Astrocyte (in vitro differentiated cells and primary cell): ENCODE data around the gene DDOST. TPM values are rescaled to one million over a fixed set of nuclear protein-coding genes. Genes with fewer than 3 reads are reported as not detected.

ENCODE experiments used
- DNase-seq: peaks from one replicate; pipeline ENCODE4 v3.0.0-alpha.2; 2010; ENCODE audit warnings: low read depth
- FAIRE-seq: peaks from 2 replicates; lab custom pipeline; 2011; peaks lifted over from hg19 to GRCh38; lab: Jason Lieb, UNC
- H2AFZ ChIP-seq: 2 replicates; pipeline ENCODE4 v1.6.0; 2012; ENCODE audit warnings: low read depth, low read length, inconsistent platforms
- H3K27ac ChIP-seq: 2 replicates; pipeline ENCODE4 v1.5.1; 2011; ENCODE audit warnings: low read depth, low read length, inconsistent platforms
- H3K27me3 ChIP-seq: 2 replicates; pipeline ENCODE4 v1.6.0; 2011; ENCODE audit warnings: low read length, inconsistent platforms; ENCODE audit not compliant: insufficient read depth
- H3K36me3 ChIP-seq: 2 replicates; pipeline ENCODE4 v1.5.1; 2011; ENCODE audit warnings: low read length, inconsistent platforms; ENCODE audit not compliant: insufficient read depth
- H3K4me1 ChIP-seq: 2 replicates; pipeline ENCODE4 v1.5.1; 2011; ENCODE audit warnings: low read length, inconsistent platforms; ENCODE audit not compliant: insufficient read depth
- H3K4me2 ChIP-seq: 2 replicates; pipeline ENCODE4 v1.6.0; 2012; ENCODE audit warnings: low read length, inconsistent platforms
- H3K4me3 ChIP-seq: 2 replicates; pipeline ENCODE4 v1.5.1; 2011; ENCODE audit warnings: low read depth, mild to moderate bottlenecking, low read length, inconsistent platforms; ENCODE audit not compliant: insufficient read depth
- H3K79me2 ChIP-seq: 2 replicates; pipeline ENCODE4 v1.6.0; 2012; ENCODE audit warnings: mild to moderate bottlenecking, low read length, inconsistent platforms; ENCODE audit not compliant: insufficient read depth
- H3K9ac ChIP-seq: 2 replicates; pipeline ENCODE4 v1.6.0; 2012; ENCODE audit warnings: mild to moderate bottlenecking, low read length, inconsistent platforms
- H3K9me3 ChIP-seq: 2 replicates; pipeline ENCODE4 v1.5.1; 2012; ENCODE audit warnings: low read depth, mild to moderate bottlenecking, low read length, inconsistent platforms; ENCODE audit not compliant: insufficient read depth
- H4K20me1 ChIP-seq: 2 replicates; pipeline ENCODE4 v1.6.0; 2012; ENCODE audit warnings: low read length, inconsistent platforms; ENCODE audit not compliant: insufficient read depth
- H3K27ac Mint-ChIP-seq: one replicate; pipeline ENCODE4 v1.8.0; 2021; ENCODE audit warnings: mild to moderate bottlenecking, mixed read lengths; ENCODE audit not compliant: unreplicated experiment
- H3K27me3 Mint-ChIP-seq: one replicate; pipeline ENCODE4 v1.8.0; 2021; ENCODE audit warnings: low read depth, mixed read lengths; ENCODE audit not compliant: unreplicated experiment
- H3K36me3 Mint-ChIP-seq: one replicate; pipeline ENCODE4 v1.8.0; 2021; ENCODE audit warnings: low read depth, mixed read lengths; ENCODE audit not compliant: unreplicated experiment
- H3K4me1 Mint-ChIP-seq: one replicate; pipeline ENCODE4 v1.8.0; 2021; ENCODE audit warnings: low read depth, mixed read lengths; ENCODE audit not compliant: unreplicated experiment
- H3K4me3 Mint-ChIP-seq: one replicate; pipeline ENCODE4 v1.8.0; 2021; ENCODE audit warnings: mild to moderate bottlenecking, moderate library complexity, mixed read lengths; ENCODE audit not compliant: unreplicated experiment
- H3K9me3 Mint-ChIP-seq: one replicate; pipeline ENCODE4 v1.8.0; 2021; ENCODE audit warnings: mild to moderate bottlenecking, mixed read lengths; ENCODE audit not compliant: unreplicated experiment
- EZH2 ChIP-seq: IDR thresholded peaks from 2 replicates; pipeline ENCODE4 v1.6.1; 2012; ENCODE audit warnings: mild to moderate bottlenecking, low read length, inconsistent platforms; ENCODE audit not compliant: insufficient read depth
- total RNA-seq: library from RNA; stranded (reverse); gene quantifications from 2 replicates; pipeline ENCODE4 v1.2.1, GENCODE V29; 2021
- TF ChIP-seq, protein P1 (sequence below): IDR thresholded peaks from 2 replicates; pipeline ENCODE4 v1.5.1; 2011; ENCODE audit warnings: low read depth, mild to moderate bottlenecking, inconsistent platforms, low read length, moderate library complexity; ENCODE audit not compliant: insufficient read depth

Gene DDOST
- total RNA-seq, 1 donor from 2014 or later = 327 TPM

DNA sequence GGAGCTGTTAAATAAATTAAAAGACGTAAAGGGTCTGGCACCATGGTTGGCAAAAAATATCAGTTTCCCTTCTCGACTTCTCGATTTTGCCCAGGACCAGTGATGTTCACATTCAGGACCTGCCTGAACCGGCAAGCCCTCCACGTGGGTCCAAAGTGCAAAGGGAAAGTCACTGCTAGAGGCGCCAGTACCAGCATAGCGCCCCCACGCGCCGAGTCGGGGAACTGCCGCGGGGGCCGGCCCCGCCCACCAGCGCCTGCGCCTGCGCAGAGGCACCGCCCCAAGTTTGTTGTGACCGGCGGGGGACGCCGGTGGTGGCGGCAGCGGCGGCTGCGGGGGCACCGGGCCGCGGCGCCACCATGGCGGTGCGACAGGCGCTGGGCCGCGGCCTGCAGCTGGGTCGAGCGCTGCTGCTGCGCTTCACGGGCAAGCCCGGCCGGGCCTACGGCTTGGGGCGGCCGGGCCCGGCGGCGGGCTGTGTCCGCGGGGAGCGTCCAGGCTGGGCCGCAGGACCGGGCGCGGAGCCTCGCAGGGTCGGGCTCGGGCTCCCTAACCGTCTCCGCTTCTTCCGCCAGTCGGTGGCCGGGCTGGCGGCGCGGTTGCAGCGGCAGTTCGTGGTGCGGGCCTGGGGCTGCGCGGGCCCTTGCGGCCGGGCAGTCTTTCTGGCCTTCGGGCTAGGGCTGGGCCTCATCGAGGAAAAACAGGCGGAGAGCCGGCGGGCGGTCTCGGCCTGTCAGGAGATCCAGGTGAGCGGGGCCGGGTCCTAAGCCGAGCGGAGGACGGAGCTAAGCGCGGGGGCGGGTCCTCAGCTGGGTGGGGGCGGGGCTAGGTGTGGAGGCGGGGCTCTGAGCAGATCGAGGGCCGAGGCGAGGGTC is 27.7 kb downstream of the DDOST start, which contains the start of gene PINK1:
TSS of gene PINK1 (plus strand) at position 269 of the 875 bp plus-strand sequence. CDS start at position 360, 91 bp downstream.
- Histone ChIP-seq H3K4me2 (peak within 1 kb of the TSS; percentile 96), H3K9ac (peak within 1 kb of the TSS; percentile 87), H4K20me1 (peaks cover 21% of the 10 kb centered on the region), H3K79me2 (peaks cover 9% of the 10 kb centered on the region), H3K27ac (peak within 1 kb of the TSS; percentile 55), H3K27me3 (peaks cover 2% of the 10 kb centered on the region), H3K36me3 (peaks cover 4% of the 10 kb centered on the region), H3K4me3 (peak within 1 kb of the TSS; percentile 86), H2AFZ (peak within 1 kb of the TSS; percentile 94), H3K9me3 (no peaks in the 10 kb centered on the region), H3K4me1 (peaks cover 9% of the 10 kb centered on the region)
- no peaks in the 10 kb centered on the region for H3K4me1 Mint-ChIP-seq
- H3K4me3 Mint-ChIP-seq = peak within 1 kb of the TSS; percentile 87
- DNase-seq (peak; percentile 32), FAIRE-seq (no peak)
- H3K9me3 Mint-ChIP-seq = no peaks in the 10 kb centered on the region
- peaks cover 11% of the 10 kb centered on the region for H3K36me3 Mint-ChIP-seq
- TF ChIP-seq, protein P1, sequence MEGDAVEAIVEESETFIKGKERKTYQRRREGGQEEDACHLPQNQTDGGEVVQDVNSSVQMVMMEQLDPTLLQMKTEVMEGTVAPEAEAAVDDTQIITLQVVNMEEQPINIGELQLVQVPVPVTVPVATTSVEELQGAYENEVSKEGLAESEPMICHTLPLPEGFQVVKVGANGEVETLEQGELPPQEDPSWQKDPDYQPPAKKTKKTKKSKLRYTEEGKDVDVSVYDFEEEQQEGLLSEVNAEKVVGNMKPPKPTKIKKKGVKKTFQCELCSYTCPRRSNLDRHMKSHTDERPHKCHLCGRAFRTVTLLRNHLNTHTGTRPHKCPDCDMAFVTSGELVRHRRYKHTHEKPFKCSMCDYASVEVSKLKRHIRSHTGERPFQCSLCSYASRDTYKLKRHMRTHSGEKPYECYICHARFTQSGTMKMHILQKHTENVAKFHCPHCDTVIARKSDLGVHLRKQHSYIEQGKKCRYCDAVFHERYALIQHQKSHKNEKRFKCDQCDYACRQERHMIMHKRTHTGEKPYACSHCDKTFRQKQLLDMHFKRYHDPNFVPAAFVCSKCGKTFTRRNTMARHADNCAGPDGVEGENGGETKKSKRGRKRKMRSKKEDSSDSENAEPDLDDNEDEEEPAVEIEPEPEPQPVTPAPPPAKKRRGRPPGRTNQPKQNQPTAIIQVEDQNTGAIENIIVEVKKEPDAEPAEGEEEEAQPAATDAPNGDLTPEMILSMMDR = peak; percentile 86
- no peak for TF ChIP-seq EZH2
- peak within 1 kb of the TSS; percentile 53 for H3K27ac Mint-ChIP-seq
- H3K27me3 Mint-ChIP-seq = no peaks in the 10 kb centered on the region

DNA sequence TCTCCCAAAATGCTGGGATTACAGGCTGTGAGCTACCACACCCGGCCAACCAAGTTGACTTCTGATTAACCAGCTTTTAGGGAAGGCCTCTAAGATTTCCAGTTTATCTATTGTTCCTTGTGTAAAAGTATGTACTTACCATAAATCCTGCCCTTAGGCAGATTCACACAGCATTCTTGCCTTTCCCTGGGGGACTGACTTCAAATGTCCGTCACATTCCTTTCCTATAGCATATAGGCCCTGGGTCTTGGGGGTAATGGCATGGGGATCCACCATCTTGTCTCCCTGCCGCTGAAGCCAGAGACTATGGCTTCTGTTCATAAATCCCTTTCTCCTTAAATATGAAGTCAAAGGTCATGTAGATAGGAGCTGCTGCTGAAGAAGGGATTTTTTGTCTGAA is 28.8 kb downstream of the DDOST start:
- H4K20me1 ChIP-seq = peaks cover 21% of the 10 kb centered on the region
- H3K27me3 ChIP-seq = peaks cover 2% of the 10 kb centered on the region
- DNase-seq (no peak), FAIRE-seq (no peak)
- no peak overlapping the region for H3K9ac ChIP-seq
- Mint-ChIP-seq H3K4me1 (no peaks in the 10 kb centered on the region), H3K4me3 (peak overlapping the region; percentile 76), H3K27ac (no peak overlapping the region), H3K9me3 (no peaks in the 10 kb centered on the region), H3K27me3 (no peaks in the 10 kb centered on the region), H3K36me3 (peaks cover 5% of the 10 kb centered on the region)
- TF ChIP-seq, protein P1 = no peak
- no peak for TF ChIP-seq EZH2
- H3K36me3 ChIP-seq = no peaks in the 10 kb centered on the region
- H3K4me1 ChIP-seq = peaks cover 9% of the 10 kb centered on the region
- H3K27ac ChIP-seq = no peak overlapping the region
- H2AFZ ChIP-seq = no peak overlapping the region
- no peak overlapping the region for H3K4me3 ChIP-seq
- H3K4me2 ChIP-seq = no peak overlapping the region
- H3K9me3 ChIP-seq = no peaks in the 10 kb centered on the region
- H3K79me2 ChIP-seq = peaks cover 9% of the 10 kb centered on the region
